Cerebellar cortex (tissue), 1 donor: Measurements from ENCODE around the gene SYTL3.

Experiments used
- DNase-seq: peaks from one replicate; pipeline ENCODE4 v3.0.0-alpha.2; 2015; ENCODE audit warnings: low spot score

The SYTL3 gene

GRCh38 chr6:158722176-158722729, 72.4 kb downstream of the SYTL3 start:
- DNase-seq, result no peak

GRCh38 chr6:158725704-158726103, 75.8 kb downstream of the SYTL3 start:
- no peak for DNase-seq

GRCh38 chr6:158729906-158730540, 80.2 kb downstream of the SYTL3 start:
- no peak for DNase-seq

GRCh38 chr6:158730541-158730907, 80.7 kb downstream of the SYTL3 start:
- no peak for DNase-seq

- DNase-seq, result no peak
Observed at GRCh38 chr6:158735009-158735408, 85.2 kb downstream of the SYTL3 start.

GRCh38 chr6:158737082-158737709, 87.3 kb downstream of the SYTL3 start:
- DNase-seq, result no peak

GRCh38 chr6:158737710-158738615, 88.1 kb downstream of the SYTL3 start:
- no peak for DNase-seq

- no peak for DNase-seq
Observed at GRCh38 chr6:158739673-158740072, 89.8 kb downstream of the SYTL3 start.

GRCh38 chr6:158743033-158743651, 93.3 kb downstream of the SYTL3 start:
- DNase-seq, result no peak

- no peak for DNase-seq
Observed at GRCh38 chr6:158744986-158745430, 95.2 kb downstream of the SYTL3 start.

GRCh38 chr6:158751224-158751623, 101.4 kb downstream of the SYTL3 start:
- DNase-seq, result no peak

GRCh38 chr6:158751921-158752320, 102.1 kb downstream of the SYTL3 start:
- DNase-seq, result no peak

GRCh38 chr6:158752613-158753012, 102.8 kb downstream of the SYTL3 start:
- peak; percentile 84 for DNase-seq

- DNase-seq, result no peak
Observed at GRCh38 chr6:158753811-158754210, 104.0 kb downstream of the SYTL3 start.

GRCh38 chr6:158754738-158755137, 104.9 kb downstream of the SYTL3 start:
- DNase-seq, result no peak

- DNase-seq, result no peak
Observed at GRCh38 chr6:158755636-158756035, 105.8 kb downstream of the SYTL3 start.

- no peak for DNase-seq
Observed at GRCh38 chr6:158756126-158756525, 106.3 kb downstream of the SYTL3 start.

- DNase-seq, result no peak
Observed at GRCh38 chr6:158756977-158757752, 107.3 kb downstream of the SYTL3 start.

GRCh38 chr6:158757753-158758090, 107.9 kb downstream of the SYTL3 start:
- DNase-seq, result no peak

- DNase-seq, result peak; percentile 84
Observed at GRCh38 chr6:158758451-158758860, 108.6 kb downstream of the SYTL3 start.

GRCh38 chr6:158758941-158759479, 109.2 kb downstream of the SYTL3 start:
- peak; percentile 85 for DNase-seq
